GM15510 (cell line): ENCODE measurements around the gene MAT2A.

Experiments
- POLR2A ChIP-seq: IDR thresholded peaks from 3 replicates; pipeline ENCODE4 v1.6.1; 2011; ENCODE audit warnings: borderline replicate concordance; ENCODE audit not compliant: insufficient read length; ENCODE audit errors: extremely low read depth

Gene MAT2A

GRCh38 chr2:85553184-85553583, 14.2 kb downstream of the MAT2A start:
- TF ChIP-seq POLR2A, result no peak

- TF ChIP-seq POLR2A, result no peak
Measured at GRCh38 chr2:85554980-85555612, 16.1 kb downstream of the MAT2A start.

- no peak for TF ChIP-seq POLR2A
Measured at GRCh38 chr2:85557130-85557529, 18.2 kb downstream of the MAT2A start.

GRCh38 chr2:85558160-85558559, 19.2 kb downstream of the MAT2A start:
- TF ChIP-seq POLR2A, result no peak

- TF ChIP-seq POLR2A, result no peak
Measured at GRCh38 chr2:85560812-85561279, 21.9 kb downstream of the MAT2A start.

GRCh38 chr2:85561280-85562212, 22.6 kb downstream of the MAT2A start, which contains the start of gene GGCX:
Gene GGCX (minus strand): TSS chr2:85561493. CDS start chr2:85561428, 65 bp downstream.
- TF ChIP-seq POLR2A, result peak; percentile 97

- TF ChIP-seq POLR2A, result no peak
Measured at GRCh38 chr2:85564144-85564563, 25.2 kb downstream of the MAT2A start.

GRCh38 chr2:85566265-85566664, 27.3 kb downstream of the MAT2A start:
- TF ChIP-seq POLR2A, result no peak

DNA sequence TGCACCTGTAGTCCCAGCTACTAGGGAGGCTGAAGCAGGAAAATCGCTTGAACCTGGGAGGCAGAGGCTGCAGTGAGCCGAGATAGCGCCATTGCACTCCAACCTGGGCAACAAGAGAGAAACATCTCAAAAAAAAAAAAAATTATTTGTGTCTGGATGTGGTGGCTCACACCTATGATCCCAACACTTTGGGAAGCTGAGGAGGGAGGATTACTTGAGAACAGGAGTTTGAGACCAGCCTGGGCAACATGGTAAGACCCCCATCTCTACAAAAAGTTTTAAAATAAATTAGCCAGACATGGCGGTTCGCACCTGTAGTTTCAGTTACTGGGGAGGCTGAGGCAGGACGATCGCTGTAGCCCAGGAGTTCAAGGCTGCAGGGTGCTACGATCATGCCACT, 36.8 kb downstream of the MAT2A start:
- no peak for TF ChIP-seq POLR2A

DNA sequence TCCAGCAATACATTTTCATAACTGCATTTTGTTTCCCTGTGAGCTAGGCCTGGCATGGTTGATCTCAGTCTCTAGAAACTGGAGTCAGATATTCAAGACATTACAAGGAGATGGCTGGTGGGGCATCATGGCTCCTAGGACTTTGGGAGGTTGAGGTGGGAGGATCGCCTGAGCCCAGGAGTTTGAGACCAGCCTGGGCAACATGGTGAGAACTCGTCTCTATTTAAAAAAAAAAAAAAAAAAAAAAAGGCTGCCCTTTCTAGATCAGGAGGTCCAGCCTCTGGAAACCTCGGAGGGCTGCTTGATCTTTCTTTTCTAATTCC, 38.1 kb downstream of the MAT2A start:
- no peak for TF ChIP-seq POLR2A

DNA sequence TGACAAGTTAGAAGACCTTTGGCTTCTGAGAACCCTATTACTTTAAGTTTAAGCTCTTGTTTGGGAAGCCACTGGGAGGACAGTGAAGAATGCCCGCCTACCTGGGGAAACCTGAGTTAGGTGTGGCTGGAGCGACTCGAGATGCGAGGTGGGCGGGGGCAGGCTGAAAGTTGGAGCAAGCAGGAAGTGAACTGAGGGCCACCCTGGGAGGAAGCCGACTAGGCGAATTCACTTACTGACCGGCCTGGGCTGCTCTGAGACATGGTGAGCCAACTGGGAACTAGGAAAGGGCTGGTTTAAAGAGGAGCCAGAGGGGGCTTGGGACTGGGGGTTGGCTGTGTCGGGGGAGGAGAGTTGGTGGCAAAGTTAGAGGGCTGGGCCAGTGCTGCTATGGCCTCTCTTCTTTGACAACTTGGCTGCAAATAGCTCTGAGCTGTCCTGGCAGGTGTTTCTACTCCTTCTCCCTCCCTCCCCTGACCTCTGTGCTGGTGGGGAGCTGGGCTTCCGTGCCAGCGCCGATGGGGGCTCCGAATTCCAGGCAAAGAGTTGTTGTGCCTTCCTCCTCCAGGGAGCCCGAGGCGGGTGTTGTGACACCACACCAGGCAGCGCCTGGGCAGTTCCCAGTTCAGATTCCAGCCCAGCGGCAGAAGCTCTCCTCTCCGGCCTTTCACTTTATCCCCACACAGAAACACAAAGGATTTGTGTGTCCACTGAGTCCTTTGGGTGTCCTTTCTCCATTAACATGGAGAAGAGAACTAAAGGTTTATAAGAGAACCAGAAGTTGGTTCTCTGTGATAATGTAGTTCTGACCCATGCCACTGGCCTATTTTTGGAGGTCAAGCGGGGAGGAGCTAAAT, 38.6 kb downstream of the MAT2A start, which contains the start of gene VAMP8:
Gene VAMP8 (plus strand): TSS at position 201 of the 857 bp plus-strand sequence. CDS start 61 bp downstream, at position 262.
- TF ChIP-seq POLR2A, result peak; percentile 56

- TF ChIP-seq POLR2A, result no peak
Measured at GRCh38 chr2:85578243-85579180, 39.5 kb downstream of the MAT2A start.

- no peak for TF ChIP-seq POLR2A
Measured at GRCh38 chr2:85579266-85579935, 40.4 kb downstream of the MAT2A start.

GRCh38 chr2:85580206-85580605, 41.2 kb downstream of the MAT2A start:
- TF ChIP-seq POLR2A, result no peak

DNA sequence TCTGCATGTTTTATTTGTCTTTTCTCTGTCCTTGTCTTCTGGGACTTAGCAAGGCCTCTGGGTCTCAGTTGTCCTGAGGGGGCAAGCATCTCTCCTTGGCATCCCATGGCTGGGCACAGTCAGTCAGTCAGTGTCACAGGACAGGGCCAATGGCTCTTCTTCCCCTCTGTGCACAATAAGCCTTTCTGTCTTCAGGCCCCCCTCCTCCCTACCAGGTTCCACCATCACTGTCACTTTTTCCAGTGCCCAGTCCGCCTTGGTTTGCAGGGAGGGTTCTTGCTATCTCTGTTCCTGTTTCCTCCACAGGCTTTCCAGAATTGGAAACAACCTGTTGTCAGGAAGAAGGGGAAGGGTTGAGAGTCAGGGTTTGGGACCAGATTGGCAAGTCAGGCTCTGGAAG, 43.5 kb downstream of the MAT2A start:
- TF ChIP-seq POLR2A, result no peak
